ENCODE measurements around the gene CDKAL1. TPM values are rescaled to one million over a fixed set of nuclear protein-coding genes. Genes with fewer than 3 reads are reported as not detected.

Gene CDKAL1
- total and polyA plus RNA-seq, 2 of the 13 experiments (the other 11 are each of a cell fraction or from before 2014, with no cell fraction given): 9.5 to 27.7 TPM

DNA sequence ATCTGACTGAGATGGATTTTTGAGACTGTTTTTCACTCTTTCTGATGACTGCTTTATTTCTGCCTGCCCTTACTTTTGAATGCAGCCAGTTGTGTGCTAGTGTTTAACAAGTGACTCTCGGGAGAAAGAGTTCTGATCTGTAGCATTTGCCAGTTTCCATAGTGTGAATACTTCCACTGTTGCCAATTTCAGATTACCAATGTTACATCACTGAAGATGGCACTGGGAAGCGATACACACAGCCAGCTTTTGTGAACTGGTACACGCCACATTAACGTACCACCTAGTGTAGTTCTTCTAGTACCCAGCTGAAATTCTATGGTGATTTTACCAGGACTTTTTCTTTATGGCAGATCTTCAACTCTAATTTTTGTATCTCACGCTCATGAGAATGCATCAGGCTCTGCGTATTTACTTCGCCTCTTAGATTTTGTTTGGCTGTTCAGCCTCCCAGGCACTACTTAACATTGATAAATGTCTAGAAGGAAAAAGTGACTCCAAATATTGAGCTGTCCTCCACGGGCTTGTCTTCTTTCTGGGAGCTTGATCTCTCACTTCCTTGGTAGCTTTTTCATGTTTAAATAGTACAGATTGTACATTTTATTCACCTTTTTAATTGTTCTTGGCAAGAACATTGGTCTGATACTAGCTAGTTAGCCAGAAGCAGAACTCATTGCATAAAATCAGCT is 537.7 kb downstream of the CDKAL1 start:
- Histone ChIP-seq H3K4me2 (ENCODE audit: low read depth, low read length) (no peak overlapping the region), H3K27me3 (ENCODE audit: control insufficient read depth in 1 of 2, insufficient read depth in 2 of 2, low read length in 2 of 2) (no peaks in the 10 kb centered on the region), H3K27ac (ENCODE audit: extremely low read length, insufficient read depth, low read length) (no peak overlapping the region), H2AFZ (ENCODE audit: low read length) (no peak overlapping the region), H3K9ac (ENCODE audit: insufficient read depth, low read depth, low read length) (no peak overlapping the region), H4K20me1 (ENCODE audit: insufficient read depth, low read length) (no peaks in the 10 kb centered on the region), H3K4me3 (replicated peaks in 1 of 3; ENCODE audit: insufficient read depth in 1 of 3, low read depth in 2 of 3, low read length in 3 of 3) (no peak overlapping the region), H3K36me3 (replicated peaks in 1 of 2; ENCODE audit: control insufficient read depth in 1 of 2, insufficient read depth in 2 of 2, low read length in 2 of 2) (peaks cover 0 to 1% of the 10 kb centered on the region in 2 experiments; a peak in 3 of 5 replicates), H3K79me2 (ENCODE audit: insufficient read depth, low read length) (no peaks in the 10 kb centered on the region), H3K9me3 (ENCODE audit: low read length) (peaks cover 6% of the 10 kb centered on the region; the same call in 1 of the 2 replicates), H3K4me1 (ENCODE audit: insufficient read depth, low read length) (no peaks in the 10 kb centered on the region)
- in situ Hi-C loops (cut with HindIII; ENCODE audit: extremely low pct_ligation_motif_present, low pct_unique_long_range_greater_than_20kb) (no loop called here), intact Hi-C loops (cut with micrococcal nuclease; ENCODE audit: unreplicated experiment) (no loop called here)
- 83% methylated on average over 8 of the region's 8 CpGs for WGBS (ENCODE audit: low lambda C conversion rate)
- no peak for TF ChIP-seq ZSCAN21 (CRISPR knock-in tag; IDR thresholded peaks at IDR 0.05; ENCODE audit: borderline replicate concordance)
- TF ChIP-seq JUN (CRISPR knock-in tag; IDR thresholded peaks at IDR 0.05): no peak
- TF ChIP-seq SIN3A (IDR thresholded peaks at IDR 0.05; ENCODE audit: borderline replicate concordance, low read depth, low read length): no peak
- ChIA-PET CTCF (ENCODE audit: low intra/inter-chr PET ratio, low total read pairs) (no interaction called here), POLR2A (no interaction called here)
- no peak for DNase-seq (ENCODE audit: low spot score)
- ATAC-seq: no peak
- BruUV-seq (replicated peaks): no TSS peak
- no peak for FAIRE-seq

DNA sequence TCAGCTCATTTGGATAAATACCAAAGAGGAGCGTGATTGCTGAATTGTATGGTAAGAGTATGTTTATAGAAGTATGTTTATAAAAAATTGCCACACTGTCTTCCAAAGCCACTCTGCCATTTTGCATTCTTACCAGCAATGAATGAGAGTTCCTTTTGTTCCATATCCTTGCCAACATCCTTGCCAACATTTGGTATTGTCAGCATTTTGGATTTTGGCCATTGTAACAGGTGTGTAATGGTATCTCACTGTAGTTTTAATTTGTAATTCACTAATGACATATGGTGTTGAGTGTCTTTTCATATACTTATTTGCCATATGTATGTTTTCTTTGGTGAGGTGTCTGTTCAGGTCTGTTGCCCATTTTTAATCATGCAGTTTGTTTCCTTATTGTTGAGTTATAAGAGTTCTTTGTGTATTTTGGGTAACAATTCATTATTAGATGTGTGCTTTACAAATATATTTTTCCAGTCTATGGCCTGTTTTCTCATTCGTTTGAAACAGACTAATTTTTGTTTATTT is 539.1 kb downstream of the CDKAL1 start:
- Histone ChIP-seq H3K27me3 (ENCODE audit: control insufficient read depth in 1 of 2, insufficient read depth in 2 of 2, low read length in 2 of 2) (no peaks in the 10 kb centered on the region), H2AFZ (ENCODE audit: low read length) (no peak overlapping the region), H3K4me3 (replicated peaks in 1 of 3; ENCODE audit: insufficient read depth in 1 of 3, low read depth in 2 of 3, low read length in 3 of 3) (no peak overlapping the region), H3K9ac (ENCODE audit: insufficient read depth, low read depth, low read length) (no peak overlapping the region), H4K20me1 (ENCODE audit: insufficient read depth, low read length) (no peaks in the 10 kb centered on the region), H3K4me2 (ENCODE audit: low read depth, low read length) (no peak overlapping the region), H3K36me3 (replicated peaks in 1 of 2; ENCODE audit: control insufficient read depth in 1 of 2, insufficient read depth in 2 of 2, low read length in 2 of 2) (no peaks in the 10 kb centered on the region; a peak in 2 of 5 replicates), H3K79me2 (ENCODE audit: insufficient read depth, low read length) (no peaks in the 10 kb centered on the region), H3K4me1 (ENCODE audit: insufficient read depth, low read length) (no peaks in the 10 kb centered on the region), H3K9me3 (ENCODE audit: low read length) (peaks cover 14% of the 10 kb centered on the region), H3K27ac (ENCODE audit: extremely low read length, insufficient read depth, low read length) (no peak overlapping the region)
- no peak for TF ChIP-seq FOXJ3 (CRISPR knock-in tag; IDR thresholded peaks at IDR 0.05; ENCODE audit: borderline replicate concordance)
- TF ChIP-seq, protein P1, sequence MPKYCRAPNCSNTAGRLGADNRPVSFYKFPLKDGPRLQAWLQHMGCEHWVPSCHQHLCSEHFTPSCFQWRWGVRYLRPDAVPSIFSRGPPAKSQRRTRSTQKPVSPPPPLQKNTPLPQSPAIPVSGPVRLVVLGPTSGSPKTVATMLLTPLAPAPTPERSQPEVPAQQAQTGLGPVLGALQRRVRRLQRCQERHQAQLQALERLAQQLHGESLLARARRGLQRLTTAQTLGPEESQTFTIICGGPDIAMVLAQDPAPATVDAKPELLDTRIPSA (CRISPR knock-in tag; IDR thresholded peaks at IDR 0.05; ENCODE audit: borderline replicate concordance): no peak
- peak; percentile 91 for TF ChIP-seq ZNF7 (CRISPR knock-in tag; IDR thresholded peaks at IDR 0.05)
- peak; percentile 51 to 56 for TF ChIP-seq MAFK (conservative IDR thresholded peaks at IDR 0.05 in 1 of 2, IDR thresholded peaks at IDR 0.05 in 1 of 2; ENCODE audit: low read length in 2 of 2)
- TF ChIP-seq MAFF (IDR thresholded peaks at IDR 0.05; ENCODE audit: low read depth, low read length): peak; percentile 28; the same call in 1 of the 2 replicates
- DNase-seq (ENCODE audit: low spot score) (no peak), ATAC-seq (no peak), FAIRE-seq (no peak)
- POLR2A ChIA-PET: no interaction called here
- in situ Hi-C loops (cut with HindIII; ENCODE audit: extremely low pct_ligation_motif_present, low pct_unique_long_range_greater_than_20kb): no loop called here
- 93% methylated on average over 2 of the region's 2 CpGs for WGBS (ENCODE audit: low lambda C conversion rate)
- CTCF ChIA-PET (ENCODE audit: low intra/inter-chr PET ratio, low total read pairs): no interaction called here
- intact Hi-C loops (cut with micrococcal nuclease; ENCODE audit: unreplicated experiment): no loop called here
- BruUV-seq (replicated peaks): no TSS peak
